ENCODE results near the gene BTF3. TPM values are rescaled to one million over a fixed set of nuclear protein-coding genes. Genes with fewer than 3 reads are reported as not detected.
"Not testable (repeated sequence)": the region's sequence is repeated elsewhere in the genome, so short reads cannot be mapped to it uniquely, and the experiment has no call there.

Gene BTF3
- total RNA-seq, 1 donor from 2014 or later: 347 TPM

DNA sequence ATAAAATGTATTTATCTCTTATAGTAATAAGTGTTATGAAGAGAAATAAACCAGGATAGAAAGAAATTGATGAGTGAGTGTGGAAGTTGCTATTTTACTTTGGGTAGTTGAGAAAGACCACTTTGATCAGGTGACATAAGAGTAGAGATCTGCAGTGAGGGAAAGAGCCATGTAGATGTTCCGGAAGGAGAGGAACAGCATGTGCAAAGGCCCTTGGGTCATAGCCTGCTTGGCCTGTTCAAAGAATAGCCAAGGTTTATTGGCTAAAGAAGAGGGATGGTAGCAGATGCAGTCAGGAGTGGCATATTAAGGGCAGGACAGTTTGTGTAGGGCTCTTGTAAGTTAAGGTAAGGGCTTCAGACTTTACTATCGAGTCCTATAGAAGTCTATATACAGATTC, 3.2 kb downstream of the BTF3 start:
- Mint-ChIP-seq H3K36me3 (ENCODE audit: unreplicated experiment) (no peaks in the 10 kb centered on the region), H3K27ac (ENCODE audit: unreplicated experiment) (peak overlapping the region; percentile 50), H3K4me3 (ENCODE audit: unreplicated experiment) (no peak overlapping the region), H3K4me1 (ENCODE audit: low read depth, unreplicated experiment) (peaks cover 3% of the 10 kb centered on the region), H3K9me3 (ENCODE audit: unreplicated experiment) (no peaks in the 10 kb centered on the region), H3K27me3 (ENCODE audit: unreplicated experiment) (no peaks in the 10 kb centered on the region)
- no peak for DNase-seq
- TF ChIP-seq, protein P1, sequence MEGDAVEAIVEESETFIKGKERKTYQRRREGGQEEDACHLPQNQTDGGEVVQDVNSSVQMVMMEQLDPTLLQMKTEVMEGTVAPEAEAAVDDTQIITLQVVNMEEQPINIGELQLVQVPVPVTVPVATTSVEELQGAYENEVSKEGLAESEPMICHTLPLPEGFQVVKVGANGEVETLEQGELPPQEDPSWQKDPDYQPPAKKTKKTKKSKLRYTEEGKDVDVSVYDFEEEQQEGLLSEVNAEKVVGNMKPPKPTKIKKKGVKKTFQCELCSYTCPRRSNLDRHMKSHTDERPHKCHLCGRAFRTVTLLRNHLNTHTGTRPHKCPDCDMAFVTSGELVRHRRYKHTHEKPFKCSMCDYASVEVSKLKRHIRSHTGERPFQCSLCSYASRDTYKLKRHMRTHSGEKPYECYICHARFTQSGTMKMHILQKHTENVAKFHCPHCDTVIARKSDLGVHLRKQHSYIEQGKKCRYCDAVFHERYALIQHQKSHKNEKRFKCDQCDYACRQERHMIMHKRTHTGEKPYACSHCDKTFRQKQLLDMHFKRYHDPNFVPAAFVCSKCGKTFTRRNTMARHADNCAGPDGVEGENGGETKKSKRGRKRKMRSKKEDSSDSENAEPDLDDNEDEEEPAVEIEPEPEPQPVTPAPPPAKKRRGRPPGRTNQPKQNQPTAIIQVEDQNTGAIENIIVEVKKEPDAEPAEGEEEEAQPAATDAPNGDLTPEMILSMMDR (IDR thresholded peaks at IDR 0.05; ENCODE audit: partially characterized antibody, unreplicated experiment): no peak

DNA sequence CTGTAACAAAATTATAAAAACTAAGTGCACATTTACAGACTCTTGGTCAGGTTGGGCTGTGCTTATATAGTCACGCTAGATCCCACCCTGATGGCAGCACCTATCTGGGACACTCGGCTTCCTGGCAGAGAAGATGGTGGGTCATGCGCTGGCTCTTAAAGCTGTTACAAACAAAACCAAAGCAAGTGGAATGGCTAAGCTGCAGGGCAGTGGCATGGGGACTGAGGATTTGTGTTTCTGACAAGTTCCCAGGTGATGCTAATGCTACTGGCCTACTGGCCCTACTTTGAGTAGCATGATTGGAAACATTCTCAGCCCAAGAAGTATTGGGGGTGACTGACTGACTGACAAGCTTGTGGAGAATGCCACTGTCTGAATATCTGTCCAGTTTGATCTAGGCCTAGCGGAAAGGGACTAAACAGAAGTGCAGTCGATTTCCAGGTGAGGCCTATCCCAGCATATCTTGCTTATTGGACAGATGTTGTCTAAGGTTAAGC, 8.3 kb downstream of the BTF3 start:
- Mint-ChIP-seq H3K27ac (ENCODE audit: unreplicated experiment) (no peak overlapping the region), H3K27me3 (ENCODE audit: unreplicated experiment) (no peaks in the 10 kb centered on the region), H3K4me3 (ENCODE audit: unreplicated experiment) (no peak overlapping the region), H3K9me3 (ENCODE audit: unreplicated experiment) (no peaks in the 10 kb centered on the region), H3K4me1 (ENCODE audit: low read depth, unreplicated experiment) (no peaks in the 10 kb centered on the region), H3K36me3 (ENCODE audit: unreplicated experiment) (no peaks in the 10 kb centered on the region)
- DNase-seq: no peak
- TF ChIP-seq, protein P1 (IDR thresholded peaks at IDR 0.05; ENCODE audit: partially characterized antibody, unreplicated experiment): no peak

DNA sequence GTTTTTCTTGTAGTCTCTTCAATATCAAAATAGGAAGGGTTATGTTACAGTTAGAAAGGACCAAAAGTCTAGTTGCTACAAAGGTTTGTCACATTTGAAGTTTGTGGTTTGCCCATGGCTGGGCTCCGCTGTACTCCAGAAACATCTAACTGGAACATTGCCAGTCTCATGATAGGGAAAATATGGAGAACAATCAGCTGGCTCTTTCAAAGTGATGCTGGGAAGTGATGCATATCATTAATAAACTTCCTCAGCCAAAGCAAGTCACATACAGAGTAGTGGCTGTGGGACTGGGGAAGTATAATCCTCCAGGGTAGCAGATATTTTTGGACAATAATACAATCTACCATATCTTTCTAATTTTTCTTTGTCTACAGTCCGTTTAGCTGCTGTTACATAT, 8.8 kb downstream of the BTF3 start:
- no peak for DNase-seq
- no peak overlapping the region for H3K27ac Mint-ChIP-seq (ENCODE audit: unreplicated experiment)
- H3K9me3 Mint-ChIP-seq (ENCODE audit: unreplicated experiment): no peaks in the 10 kb centered on the region
- no peaks in the 10 kb centered on the region for H3K36me3 Mint-ChIP-seq (ENCODE audit: unreplicated experiment)
- no peaks in the 10 kb centered on the region for H3K4me1 Mint-ChIP-seq (ENCODE audit: low read depth, unreplicated experiment)
- H3K4me3 Mint-ChIP-seq (ENCODE audit: unreplicated experiment): no peak overlapping the region
- no peaks in the 10 kb centered on the region for H3K27me3 Mint-ChIP-seq (ENCODE audit: unreplicated experiment)
- TF ChIP-seq, protein P1 (IDR thresholded peaks at IDR 0.05; ENCODE audit: partially characterized antibody, unreplicated experiment): no peak

DNA sequence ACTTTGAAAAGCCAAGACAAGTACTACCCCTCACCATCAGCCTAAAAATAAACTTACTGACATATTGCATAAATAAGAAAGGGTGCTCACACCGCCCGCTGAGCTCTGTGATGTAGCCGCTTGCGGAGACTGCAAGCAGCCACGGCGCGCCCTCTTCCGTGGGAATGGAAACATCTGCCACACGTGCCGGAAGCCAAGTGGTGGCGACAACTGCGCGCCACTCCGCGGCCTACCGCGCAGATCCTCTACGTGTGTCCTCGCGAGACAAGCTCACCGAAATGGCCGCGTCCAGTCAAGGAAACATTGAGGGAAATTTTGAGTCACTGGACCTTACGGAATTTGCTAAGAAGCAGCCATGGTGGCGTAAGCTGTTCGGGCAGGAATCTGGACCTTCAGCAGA, 10.3 kb downstream of the BTF3 start:
- not testable (repeated sequence) for DNase-seq; H3K9me3 Mint-ChIP-seq (ENCODE audit: unreplicated experiment); H3K4me3 Mint-ChIP-seq (ENCODE audit: unreplicated experiment); H3K27me3 Mint-ChIP-seq (ENCODE audit: unreplicated experiment); H3K4me1 Mint-ChIP-seq (ENCODE audit: low read depth, unreplicated experiment); H3K27ac Mint-ChIP-seq (ENCODE audit: unreplicated experiment); H3K36me3 Mint-ChIP-seq (ENCODE audit: unreplicated experiment)

DNA sequence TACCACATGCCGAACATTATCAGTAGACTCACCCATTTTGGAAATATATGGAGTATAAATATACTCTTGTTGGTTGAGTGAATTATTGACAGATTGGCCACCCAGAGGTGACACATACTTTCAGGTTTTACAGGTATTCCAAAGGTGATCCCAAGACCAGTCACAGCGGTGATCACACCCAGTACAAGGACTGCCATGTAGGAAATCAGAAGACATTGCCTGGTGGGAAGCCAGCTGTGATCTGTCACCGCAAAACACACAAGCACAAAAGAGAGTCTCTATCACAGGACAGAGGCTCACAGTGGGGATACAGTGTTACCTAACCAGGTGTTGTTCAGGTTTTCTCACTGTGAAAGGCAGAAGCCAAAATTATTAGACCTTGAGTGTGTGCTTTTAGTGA, 15.8 kb downstream of the BTF3 start:
- DNase-seq: no peak
- Mint-ChIP-seq H3K4me1 (ENCODE audit: low read depth, unreplicated experiment) (no peaks in the 10 kb centered on the region), H3K27me3 (ENCODE audit: unreplicated experiment) (peaks cover 2% of the 10 kb centered on the region), H3K27ac (ENCODE audit: unreplicated experiment) (no peak overlapping the region), H3K9me3 (ENCODE audit: unreplicated experiment) (no peaks in the 10 kb centered on the region), H3K36me3 (ENCODE audit: unreplicated experiment) (no peaks in the 10 kb centered on the region), H3K4me3 (ENCODE audit: unreplicated experiment) (no peak overlapping the region)
- TF ChIP-seq, protein P1 (IDR thresholded peaks at IDR 0.05; ENCODE audit: partially characterized antibody, unreplicated experiment): no peak

DNA sequence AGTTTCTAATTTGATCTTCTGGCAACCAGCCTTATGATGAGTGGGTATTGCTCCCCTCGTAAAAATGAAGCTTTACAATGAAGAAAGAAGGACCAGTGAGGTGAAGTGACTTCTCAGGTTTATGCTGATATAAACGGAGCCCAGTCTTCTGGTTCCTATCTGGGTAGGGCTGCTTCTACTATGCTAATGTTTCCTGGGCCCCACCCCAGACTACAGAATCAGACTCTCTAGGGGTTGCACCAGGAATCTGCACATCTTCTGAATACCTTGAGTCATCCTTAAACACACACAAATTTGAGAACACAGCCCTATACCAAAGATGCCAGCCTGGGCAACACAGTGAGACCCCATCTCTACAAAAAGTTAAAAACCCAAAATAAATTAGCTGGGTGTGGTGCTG, 16.2 kb downstream of the BTF3 start:
- Mint-ChIP-seq H3K9me3 (ENCODE audit: unreplicated experiment) (no peaks in the 10 kb centered on the region), H3K4me1 (ENCODE audit: low read depth, unreplicated experiment) (no peaks in the 10 kb centered on the region), H3K27me3 (ENCODE audit: unreplicated experiment) (peaks cover 2% of the 10 kb centered on the region), H3K4me3 (ENCODE audit: unreplicated experiment) (no peak overlapping the region), H3K36me3 (ENCODE audit: unreplicated experiment) (no peaks in the 10 kb centered on the region), H3K27ac (ENCODE audit: unreplicated experiment) (no peak overlapping the region)
- TF ChIP-seq, protein P1 (IDR thresholded peaks at IDR 0.05; ENCODE audit: partially characterized antibody, unreplicated experiment): no peak
- no peak for DNase-seq
